ENCODE data around the gene EMCN. TPM values are rescaled to one million over a fixed set of nuclear protein-coding genes. Genes with fewer than 3 reads are reported as not detected.
"Not testable (repeated sequence)": the region's sequence is repeated elsewhere in the genome, so short reads cannot be mapped to it uniquely, and the experiment has no call there.

The EMCN gene
- total RNA-seq, 1 experiment from 2014 or later, result not detected

- no peaks in the 10 kb centered on the region for H3K9me2 ChIP-seq (replicated peaks; ENCODE audit: insufficient read depth, low read length)
- no peak overlapping the region for H3K4me3 ChIP-seq (ENCODE audit: low read length)
Observed at GRCh38 chr4:100367451-100367850, 150.4 kb downstream of the EMCN start.

GRCh38 chr4:100366213-100366612 is 151.6 kb downstream of the EMCN start:
- no peaks in the 10 kb centered on the region for H4K20me1 ChIP-seq (ENCODE audit: insufficient read depth, low read depth, low read length)
- no peaks in the 10 kb centered on the region for H3K79me2 ChIP-seq (ENCODE audit: low read length)
- no peak overlapping the region for H3K27ac ChIP-seq (ENCODE audit: low read length)
- H3K4me1 ChIP-seq (ENCODE audit: low read length), result no peaks in the 10 kb centered on the region
- H3K9me2 ChIP-seq (replicated peaks; ENCODE audit: insufficient read depth, low read length), result no peaks in the 10 kb centered on the region
- H3K4me2 ChIP-seq (ENCODE audit: low read depth, low read length, poor library complexity, severe bottlenecking), result no peak overlapping the region
- no peak overlapping the region for H2AFZ ChIP-seq (ENCODE audit: low read length)
- no peaks in the 10 kb centered on the region for H3K36me3 ChIP-seq (ENCODE audit: insufficient read depth, low read length)
- H3K9ac ChIP-seq (ENCODE audit: low read length), result no peak overlapping the region
- H3K4me3 ChIP-seq (ENCODE audit: low read length), result no peak overlapping the region
- no peaks in the 10 kb centered on the region for H3K9me3 ChIP-seq (ENCODE audit: low read length)
- no peaks in the 10 kb centered on the region for H3K27me3 ChIP-seq (ENCODE audit: low read length)
- DNase-seq, result no peak

More at GRCh38 chr4:100367451-100367850, 150.4 kb downstream of the EMCN start:
- Histone ChIP-seq H3K4me1 (ENCODE audit: low read length) (no peaks in the 10 kb centered on the region), H3K79me2 (ENCODE audit: low read length) (no peaks in the 10 kb centered on the region), H3K27ac (ENCODE audit: low read length) (no peak overlapping the region), H3K36me3 (ENCODE audit: insufficient read depth, low read length) (no peaks in the 10 kb centered on the region), H4K20me1 (ENCODE audit: insufficient read depth, low read depth, low read length) (no peaks in the 10 kb centered on the region), H3K9ac (ENCODE audit: low read length) (no peak overlapping the region), H3K9me3 (ENCODE audit: low read length) (no peaks in the 10 kb centered on the region), H3K27me3 (ENCODE audit: low read length) (no peaks in the 10 kb centered on the region), H2AFZ (ENCODE audit: low read length) (no peak overlapping the region), H3K4me2 (ENCODE audit: low read depth, low read length, poor library complexity, severe bottlenecking) (no peak overlapping the region)
- no peak for DNase-seq

GRCh38 chr4:100362366-100362765 is 155.5 kb downstream of the EMCN start:
- Histone ChIP-seq H3K79me2 (ENCODE audit: low read length) (no peaks in the 10 kb centered on the region), H3K27me3 (ENCODE audit: low read length) (no peaks in the 10 kb centered on the region), H3K4me2 (ENCODE audit: low read depth, low read length, poor library complexity, severe bottlenecking) (no peak overlapping the region), H3K9me2 (replicated peaks; ENCODE audit: insufficient read depth, low read length) (no peaks in the 10 kb centered on the region), H3K36me3 (ENCODE audit: insufficient read depth, low read length) (no peaks in the 10 kb centered on the region), H3K27ac (ENCODE audit: low read length) (no peak overlapping the region), H4K20me1 (ENCODE audit: insufficient read depth, low read depth, low read length) (no peaks in the 10 kb centered on the region), H2AFZ (ENCODE audit: low read length) (no peak overlapping the region), H3K9me3 (ENCODE audit: low read length) (no peaks in the 10 kb centered on the region), H3K4me1 (ENCODE audit: low read length) (no peaks in the 10 kb centered on the region), H3K9ac (ENCODE audit: low read length) (no peak overlapping the region), H3K4me3 (ENCODE audit: low read length) (no peak overlapping the region)
- no peak for DNase-seq

GRCh38 chr4:100361336-100361735 is 156.5 kb downstream of the EMCN start:
- Histone ChIP-seq H3K4me3 (ENCODE audit: low read length) (no peak overlapping the region), H3K9me2 (replicated peaks; ENCODE audit: insufficient read depth, low read length) (no peaks in the 10 kb centered on the region), H4K20me1 (ENCODE audit: insufficient read depth, low read depth, low read length) (no peaks in the 10 kb centered on the region), H3K4me2 (ENCODE audit: low read depth, low read length, poor library complexity, severe bottlenecking) (no peak overlapping the region), H3K9me3 (ENCODE audit: low read length) (no peaks in the 10 kb centered on the region), H3K36me3 (ENCODE audit: insufficient read depth, low read length) (no peaks in the 10 kb centered on the region), H3K9ac (ENCODE audit: low read length) (no peak overlapping the region), H3K27me3 (ENCODE audit: low read length) (no peaks in the 10 kb centered on the region), H2AFZ (ENCODE audit: low read length) (no peak overlapping the region), H3K4me1 (ENCODE audit: low read length) (no peaks in the 10 kb centered on the region), H3K79me2 (ENCODE audit: low read length) (no peaks in the 10 kb centered on the region), H3K27ac (ENCODE audit: low read length) (no peak overlapping the region)
- DNase-seq, result no peak

- Histone ChIP-seq H3K27me3 (ENCODE audit: low read length) (no peaks in the 10 kb centered on the region), H3K9ac (ENCODE audit: low read length) (no peak overlapping the region), H3K27ac (ENCODE audit: low read length) (no peak overlapping the region), H3K9me3 (ENCODE audit: low read length) (no peaks in the 10 kb centered on the region), H3K4me1 (ENCODE audit: low read length) (no peaks in the 10 kb centered on the region), H3K79me2 (ENCODE audit: low read length) (no peaks in the 10 kb centered on the region), H3K36me3 (ENCODE audit: insufficient read depth, low read length) (no peaks in the 10 kb centered on the region), H4K20me1 (ENCODE audit: insufficient read depth, low read depth, low read length) (no peaks in the 10 kb centered on the region), H3K4me3 (ENCODE audit: low read length) (no peak overlapping the region), H3K4me2 (ENCODE audit: low read depth, low read length, poor library complexity, severe bottlenecking) (no peak overlapping the region), H2AFZ (ENCODE audit: low read length) (no peak overlapping the region), H3K9me2 (replicated peaks; ENCODE audit: insufficient read depth, low read length) (no peaks in the 10 kb centered on the region)
- DNase-seq, result no peak
Observed at GRCh38 chr4:100360211-100360610, 157.6 kb downstream of the EMCN start.

- Histone ChIP-seq H3K36me3 (ENCODE audit: insufficient read depth, low read length) (no peaks in the 10 kb centered on the region), H3K27ac (ENCODE audit: low read length) (no peak overlapping the region), H4K20me1 (ENCODE audit: insufficient read depth, low read depth, low read length) (no peaks in the 10 kb centered on the region), H3K4me2 (ENCODE audit: low read depth, low read length, poor library complexity, severe bottlenecking) (no peak overlapping the region), H3K79me2 (ENCODE audit: low read length) (no peaks in the 10 kb centered on the region), H3K27me3 (ENCODE audit: low read length) (no peaks in the 10 kb centered on the region), H3K9ac (ENCODE audit: low read length) (no peak overlapping the region), H2AFZ (ENCODE audit: low read length) (no peak overlapping the region), H3K4me3 (ENCODE audit: low read length) (no peak overlapping the region), H3K4me1 (ENCODE audit: low read length) (no peaks in the 10 kb centered on the region), H3K9me3 (ENCODE audit: low read length) (no peaks in the 10 kb centered on the region), H3K9me2 (replicated peaks; ENCODE audit: insufficient read depth, low read length) (no peaks in the 10 kb centered on the region)
- no peak for DNase-seq
Observed at GRCh38 chr4:100359441-100359840, 158.4 kb downstream of the EMCN start.

- Histone ChIP-seq H3K4me2 (ENCODE audit: low read depth, low read length, poor library complexity, severe bottlenecking) (no peak overlapping the region), H3K27ac (ENCODE audit: low read length) (no peak overlapping the region), H4K20me1 (ENCODE audit: insufficient read depth, low read depth, low read length) (no peaks in the 10 kb centered on the region), H3K4me3 (ENCODE audit: low read length) (no peak overlapping the region), H3K9me2 (replicated peaks; ENCODE audit: insufficient read depth, low read length) (no peaks in the 10 kb centered on the region), H3K79me2 (ENCODE audit: low read length) (no peaks in the 10 kb centered on the region), H3K27me3 (ENCODE audit: low read length) (no peaks in the 10 kb centered on the region), H3K36me3 (ENCODE audit: insufficient read depth, low read length) (no peaks in the 10 kb centered on the region), H3K9ac (ENCODE audit: low read length) (no peak overlapping the region), H3K9me3 (ENCODE audit: low read length) (no peaks in the 10 kb centered on the region), H2AFZ (ENCODE audit: low read length) (no peak overlapping the region), H3K4me1 (ENCODE audit: low read length) (no peaks in the 10 kb centered on the region)
- DNase-seq, result no peak
Observed at GRCh38 chr4:100357542-100357941, 160.3 kb downstream of the EMCN start.

- no peak for DNase-seq
- Histone ChIP-seq H3K27me3 (ENCODE audit: low read length) (no peaks in the 10 kb centered on the region), H3K9me3 (ENCODE audit: low read length) (no peaks in the 10 kb centered on the region), H3K9me2 (replicated peaks; ENCODE audit: insufficient read depth, low read length) (no peaks in the 10 kb centered on the region), H3K4me1 (ENCODE audit: low read length) (no peaks in the 10 kb centered on the region), H3K79me2 (ENCODE audit: low read length) (no peaks in the 10 kb centered on the region), H2AFZ (ENCODE audit: low read length) (no peak overlapping the region), H4K20me1 (ENCODE audit: insufficient read depth, low read depth, low read length) (no peaks in the 10 kb centered on the region), H3K4me2 (ENCODE audit: low read depth, low read length, poor library complexity, severe bottlenecking) (no peak overlapping the region), H3K36me3 (ENCODE audit: insufficient read depth, low read length) (no peaks in the 10 kb centered on the region), H3K4me3 (ENCODE audit: low read length) (no peak overlapping the region), H3K27ac (ENCODE audit: low read length) (no peak overlapping the region), H3K9ac (ENCODE audit: low read length) (no peak overlapping the region)
Observed at GRCh38 chr4:100356172-100356571, 161.7 kb downstream of the EMCN start.

- H3K27me3 ChIP-seq (ENCODE audit: low read length); H3K36me3 ChIP-seq (ENCODE audit: insufficient read depth, low read length); H3K9ac ChIP-seq (ENCODE audit: low read length); H3K9me3 ChIP-seq (ENCODE audit: low read length); H3K4me1 ChIP-seq (ENCODE audit: low read length); DNase-seq; H3K4me2 ChIP-seq (ENCODE audit: low read depth, low read length, poor library complexity, severe bottlenecking); H2AFZ ChIP-seq (ENCODE audit: low read length); H3K79me2 ChIP-seq (ENCODE audit: low read length); H3K27ac ChIP-seq (ENCODE audit: low read length); H3K9me2 ChIP-seq (replicated peaks; ENCODE audit: insufficient read depth, low read length); H3K4me3 ChIP-seq (ENCODE audit: low read length); H4K20me1 ChIP-seq (ENCODE audit: insufficient read depth, low read depth, low read length): not testable (repeated sequence)
Observed at GRCh38 chr4:100352352-100352751, 165.5 kb downstream of the EMCN start.
